Measurements from ENCODE around the gene ENPP3. TPM values are rescaled to one million over a fixed set of nuclear protein-coding genes. Genes with fewer than 3 reads are reported as not detected.

ENPP3 gene
- total RNA-seq, 2 experiments from 2014 or later: 0.82 to 0.86 TPM

GRCh38 chr6:131644921-131645320 is 7.8 kb downstream of the ENPP3 start:
- H3K4me1 Mint-ChIP-seq (ENCODE audit: low read depth): peaks cover 1% of the 10 kb centered on the region
- H3K27me3 Mint-ChIP-seq: no peaks in the 10 kb centered on the region
- CTCF ChIA-PET: no interaction called here
- no peak overlapping the region for H3K4me3 Mint-ChIP-seq
- intact Hi-C loops (cut with micrococcal nuclease): no loop called here
- H3K36me3 Mint-ChIP-seq: no peaks in the 10 kb centered on the region
- DNase-seq: no peak
- no peaks in the 10 kb centered on the region for H3K9me3 Mint-ChIP-seq
- no peak overlapping the region for H3K27ac Mint-ChIP-seq
- POLR2A ChIA-PET: no interaction called here

- ChIA-PET POLR2A (no interaction called here), CTCF (no interaction called here)
- intact Hi-C loops (cut with micrococcal nuclease): no loop called here
- Mint-ChIP-seq H3K36me3 (no peaks in the 10 kb centered on the region), H3K4me3 (no peak overlapping the region), H3K27me3 (no peaks in the 10 kb centered on the region), H3K9me3 (no peaks in the 10 kb centered on the region), H3K27ac (no peak overlapping the region), H3K4me1 (ENCODE audit: low read depth) (no peaks in the 10 kb centered on the region)
- no peak for DNase-seq
Observed at GRCh38 chr6:131645846-131646245, 8.7 kb downstream of the ENPP3 start.

- no peak overlapping the region for H3K4me3 Mint-ChIP-seq
- ChIA-PET POLR2A (no interaction called here), CTCF (no interaction called here)
- intact Hi-C loops (cut with micrococcal nuclease): no loop called here
- no peaks in the 10 kb centered on the region for H3K4me1 Mint-ChIP-seq (ENCODE audit: low read depth)
- no peak overlapping the region for H3K27ac Mint-ChIP-seq
- H3K9me3 Mint-ChIP-seq: no peaks in the 10 kb centered on the region
- no peaks in the 10 kb centered on the region for H3K36me3 Mint-ChIP-seq
- no peak for DNase-seq
- H3K27me3 Mint-ChIP-seq: no peaks in the 10 kb centered on the region
Observed at GRCh38 chr6:131646249-131646670, 9.2 kb downstream of the ENPP3 start.

- CTCF ChIA-PET: no interaction called here
- peaks cover 2% of the 10 kb centered on the region for H3K36me3 Mint-ChIP-seq
- intact Hi-C loops (cut with micrococcal nuclease): no loop called here
Observed at GRCh38 chr6:131651782-131652181, 14.7 kb downstream of the ENPP3 start.

GRCh38 chr6:131652472-131652871 is 15.4 kb downstream of the ENPP3 start:
- Mint-ChIP-seq H3K27me3 (no peaks in the 10 kb centered on the region), H3K4me1 (ENCODE audit: low read depth) (no peaks in the 10 kb centered on the region), H3K36me3 (peaks cover 2% of the 10 kb centered on the region), H3K27ac (no peak overlapping the region), H3K9me3 (no peaks in the 10 kb centered on the region), H3K4me3 (no peak overlapping the region)
- intact Hi-C loops (cut with micrococcal nuclease): no loop called here
- CTCF ChIA-PET: no interaction called here
- no peak for DNase-seq
- POLR2A ChIA-PET: no interaction called here

More at GRCh38 chr6:131651782-131652181, 14.7 kb downstream of the ENPP3 start:
- Mint-ChIP-seq H3K27me3 (no peaks in the 10 kb centered on the region), H3K27ac (no peak overlapping the region), H3K9me3 (no peaks in the 10 kb centered on the region), H3K4me1 (ENCODE audit: low read depth) (no peaks in the 10 kb centered on the region), H3K4me3 (no peak overlapping the region)
- DNase-seq: no peak
- POLR2A ChIA-PET: no interaction called here

- H3K27ac Mint-ChIP-seq: no peak overlapping the region
- no peak for DNase-seq
- CTCF ChIA-PET: interaction anchor here (3.7 kb wide), 1 partner anchor 26 kb away, joined by 15 read pairs; the partner anchor contains the start of gene MED23
- POLR2A ChIA-PET: no interaction called here
- H3K27me3 Mint-ChIP-seq: no peaks in the 10 kb centered on the region
- intact Hi-C loops (cut with micrococcal nuclease): no loop called here
- no peaks in the 10 kb centered on the region for H3K4me1 Mint-ChIP-seq (ENCODE audit: low read depth)
- H3K4me3 Mint-ChIP-seq: no peak overlapping the region
- H3K9me3 Mint-ChIP-seq: no peaks in the 10 kb centered on the region
- H3K36me3 Mint-ChIP-seq: peaks cover 2% of the 10 kb centered on the region
Observed at GRCh38 chr6:131654326-131654725, 17.2 kb downstream of the ENPP3 start.

GRCh38 chr6:131655387-131655786 is 18.3 kb downstream of the ENPP3 start:
- no peaks in the 10 kb centered on the region for H3K9me3 Mint-ChIP-seq
- H3K4me3 Mint-ChIP-seq: no peak overlapping the region
- H3K27me3 Mint-ChIP-seq: no peaks in the 10 kb centered on the region
- no peaks in the 10 kb centered on the region for H3K4me1 Mint-ChIP-seq (ENCODE audit: low read depth)
- ChIA-PET POLR2A (no interaction called here), CTCF (interaction anchor here (3.7 kb wide), 1 partner anchor 27 kb away, joined by 15 read pairs; the partner anchor contains the start of gene MED23)
- DNase-seq: no peak
- intact Hi-C loops (cut with micrococcal nuclease): no loop called here
- H3K36me3 Mint-ChIP-seq: peaks cover 2% of the 10 kb centered on the region
- no peak overlapping the region for H3K27ac Mint-ChIP-seq

GRCh38 chr6:131655951-131656350 is 18.8 kb downstream of the ENPP3 start:
- Mint-ChIP-seq H3K9me3 (no peaks in the 10 kb centered on the region), H3K27ac (no peak overlapping the region), H3K4me1 (ENCODE audit: low read depth) (no peaks in the 10 kb centered on the region), H3K27me3 (no peaks in the 10 kb centered on the region), H3K36me3 (peaks cover 2% of the 10 kb centered on the region), H3K4me3 (no peak overlapping the region)
- ChIA-PET POLR2A (no interaction called here), CTCF (interaction anchor here (3.7 kb wide), 1 partner anchor 28 kb away, joined by 15 read pairs; the partner anchor contains the start of gene MED23)
- DNase-seq: no peak
- intact Hi-C loops (cut with micrococcal nuclease): no loop called here

GRCh38 chr6:131656667-131657066 is 19.6 kb downstream of the ENPP3 start:
- Mint-ChIP-seq H3K9me3 (no peaks in the 10 kb centered on the region), H3K36me3 (peaks cover 2% of the 10 kb centered on the region), H3K27me3 (no peaks in the 10 kb centered on the region), H3K4me3 (no peak overlapping the region), H3K27ac (no peak overlapping the region), H3K4me1 (ENCODE audit: low read depth) (no peaks in the 10 kb centered on the region)
- ChIA-PET CTCF (interaction anchor here (0.6 to 3.7 kb wide), 3 partner anchors 28 to 818 kb away, joined by 3 to 15 read pairs (median 4); partner anchors contain the start of gene MED23), POLR2A (no interaction called here)
- intact Hi-C loops (cut with micrococcal nuclease): no loop called here
- no peak for DNase-seq

- intact Hi-C loops (cut with micrococcal nuclease): no loop called here
- DNase-seq: no peak
- no peak overlapping the region for H3K27ac Mint-ChIP-seq
- H3K4me3 Mint-ChIP-seq: no peak overlapping the region
- H3K4me1 Mint-ChIP-seq (ENCODE audit: low read depth): no peaks in the 10 kb centered on the region
- peaks cover 2% of the 10 kb centered on the region for H3K36me3 Mint-ChIP-seq
- ChIA-PET CTCF (interaction anchor here (0.6 to 2.0 kb wide), 3 partner anchors 29 to 817 kb away, joined by 3 to 7 read pairs (median 4); partner anchors contain the start of gene MED23), POLR2A (no interaction called here)
- no peaks in the 10 kb centered on the region for H3K9me3 Mint-ChIP-seq
- H3K27me3 Mint-ChIP-seq: no peaks in the 10 kb centered on the region
Observed at GRCh38 chr6:131657222-131657621, 20.1 kb downstream of the ENPP3 start.

- no peak for DNase-seq
- Mint-ChIP-seq H3K9me3 (no peaks in the 10 kb centered on the region), H3K36me3 (peaks cover 2% of the 10 kb centered on the region), H3K27ac (no peak overlapping the region), H3K4me1 (ENCODE audit: low read depth) (no peaks in the 10 kb centered on the region), H3K27me3 (no peaks in the 10 kb centered on the region), H3K4me3 (no peak overlapping the region)
- ChIA-PET POLR2A (no interaction called here), CTCF (interaction anchor here (2.0 kb wide), 1 partner anchor 29 kb away, joined by 7 read pairs; the partner anchor contains the start of gene MED23)
- intact Hi-C loops (cut with micrococcal nuclease): no loop called here
Observed at GRCh38 chr6:131657630-131658111, 20.6 kb downstream of the ENPP3 start.

GRCh38 chr6:131658287-131658686 is 21.2 kb downstream of the ENPP3 start:
- ChIA-PET CTCF (interaction anchor here (2.0 kb wide), 1 partner anchor 30 kb away, joined by 7 read pairs; the partner anchor contains the start of gene MED23), POLR2A (no interaction called here)
- H3K36me3 Mint-ChIP-seq: peaks cover 2% of the 10 kb centered on the region
- no peak overlapping the region for H3K4me3 Mint-ChIP-seq
- H3K27me3 Mint-ChIP-seq: no peaks in the 10 kb centered on the region
- intact Hi-C loops (cut with micrococcal nuclease): no loop called here
- H3K27ac Mint-ChIP-seq: no peak overlapping the region
- H3K4me1 Mint-ChIP-seq (ENCODE audit: low read depth): no peaks in the 10 kb centered on the region
- H3K9me3 Mint-ChIP-seq: no peaks in the 10 kb centered on the region
- no peak for DNase-seq

GRCh38 chr6:131660195-131660594 is 23.1 kb downstream of the ENPP3 start:
- no peaks in the 10 kb centered on the region for H3K4me1 Mint-ChIP-seq (ENCODE audit: low read depth)
- no peak for DNase-seq
- H3K36me3 Mint-ChIP-seq: no peaks in the 10 kb centered on the region
- intact Hi-C loops (cut with micrococcal nuclease): no loop called here
- ChIA-PET POLR2A (no interaction called here), CTCF (no interaction called here)
- no peak overlapping the region for H3K27ac Mint-ChIP-seq
- no peaks in the 10 kb centered on the region for H3K27me3 Mint-ChIP-seq
- no peaks in the 10 kb centered on the region for H3K9me3 Mint-ChIP-seq
- H3K4me3 Mint-ChIP-seq: no peak overlapping the region
